ENCODE data around the gene USP43. TPM values are rescaled to one million over a fixed set of nuclear protein-coding genes. Genes with fewer than 3 reads are reported as not detected.
"Not testable (repeated sequence)": the region's sequence is repeated elsewhere in the genome, so short reads cannot be mapped to it uniquely, and the experiment has no call there.

Gene USP43
- total RNA-seq, 3 donors from 2014 or later (not counting 1 experiment from before 2014, with no cell fraction given) = 3.0 to 9.3 (median 4.2) TPM

- H3K4me3 ChIP-seq (ENCODE audit: low read length) = no peak overlapping the region
- Mint-ChIP-seq H3K9me3 (no peaks in the 10 kb centered on the region), H3K27me3 (ENCODE audit: low read depth in 2 of 2) (peaks cover 13 to 17% of the 10 kb centered on the region in 2 donors), H3K4me3 (no peak overlapping the region), H3K27ac (no peak overlapping the region), H3K36me3 (no peaks in the 10 kb centered on the region), H3K4me1 (no peaks in the 10 kb centered on the region)
- ATAC-seq (no peak), DNase-seq (no peak)
- H3K36me3 ChIP-seq (ENCODE audit: control insufficient read depth, insufficient read depth, low read length) = no peaks in the 10 kb centered on the region
- intact Hi-C loops (cut with micrococcal nuclease) = no loop called here
- H3K4me1 ChIP-seq (ENCODE audit: control insufficient read depth, insufficient read depth, low read length) = no peaks in the 10 kb centered on the region
- 94% methylated on average over 6 of the region's 6 CpGs for WGBS (ENCODE audit: insufficient coverage)
- no peaks in the 10 kb centered on the region for H3K9me3 ChIP-seq (ENCODE audit: control insufficient read depth, insufficient read depth, low read length)
- H3K27ac ChIP-seq (ENCODE audit: low read length) = no peak overlapping the region
- peaks cover 2% of the 10 kb centered on the region for H3K27me3 ChIP-seq (ENCODE audit: control insufficient read depth, insufficient read depth, low read length)
- no peak for TF ChIP-seq CTCF (IDR thresholded peaks at IDR 0.05)
Measured at GRCh38 chr17:9635340-9635739, 10.0 kb upstream of the USP43 start.

- H3K36me3 Mint-ChIP-seq = no peaks in the 10 kb centered on the region
- no peaks in the 10 kb centered on the region for H3K4me1 Mint-ChIP-seq
- intact Hi-C loops (cut with micrococcal nuclease) = no loop called here
Measured at GRCh38 chr17:9636501-9636900, 8.8 kb upstream of the USP43 start.

GRCh38 chr17:9640388-9640787 lies 4.9 kb upstream of the USP43 start:
- H3K27ac ChIP-seq (ENCODE audit: low read length); H3K27ac Mint-ChIP-seq; DNase-seq; H3K27me3 ChIP-seq (ENCODE audit: control insufficient read depth, insufficient read depth, low read length); H3K36me3 ChIP-seq (ENCODE audit: control insufficient read depth, insufficient read depth, low read length); intact Hi-C loops (cut with micrococcal nuclease); H3K27me3 Mint-ChIP-seq (ENCODE audit: low read depth in 2 of 2); H3K4me1 ChIP-seq (ENCODE audit: control insufficient read depth, insufficient read depth, low read length); H3K4me1 Mint-ChIP-seq; H3K36me3 Mint-ChIP-seq; H3K4me3 Mint-ChIP-seq; H3K4me3 ChIP-seq (ENCODE audit: low read length); H3K9me3 Mint-ChIP-seq; ATAC-seq; H3K9me3 ChIP-seq (ENCODE audit: control insufficient read depth, insufficient read depth, low read length): not testable (repeated sequence)
- whole genome bisulfite sequencing (ENCODE audit: insufficient coverage) = 97% methylated on average over 3 of the region's 5 CpGs

More at GRCh38 chr17:9636501-9636900, 8.8 kb upstream of the USP43 start:
- Histone ChIP-seq H3K4me1 (ENCODE audit: control insufficient read depth, insufficient read depth, low read length) (no peaks in the 10 kb centered on the region), H3K27me3 (ENCODE audit: control insufficient read depth, insufficient read depth, low read length) (peaks cover 2% of the 10 kb centered on the region), H3K9me3 (ENCODE audit: control insufficient read depth, insufficient read depth, low read length) (no peaks in the 10 kb centered on the region), H3K27ac (ENCODE audit: low read length) (no peak overlapping the region), H3K4me3 (ENCODE audit: low read length) (no peak overlapping the region), H3K36me3 (ENCODE audit: control insufficient read depth, insufficient read depth, low read length) (no peaks in the 10 kb centered on the region)
- no peak for TF ChIP-seq CTCF (IDR thresholded peaks at IDR 0.05)
- no peak for DNase-seq
- Mint-ChIP-seq H3K4me3 (no peak overlapping the region), H3K27me3 (ENCODE audit: low read depth in 2 of 2) (peaks cover 12 to 13% of the 10 kb centered on the region in 2 donors), H3K9me3 (no peaks in the 10 kb centered on the region), H3K27ac (no peak overlapping the region)
- ATAC-seq = no peak
- 90% methylated on average over 10 of the region's 12 CpGs for WGBS (ENCODE audit: insufficient coverage)

- peaks cover 0 to 20% of the 10 kb centered on the region in 2 donors for H3K27me3 Mint-ChIP-seq (ENCODE audit: low read depth in 2 of 2)
Measured at GRCh38 chr17:9643611-9644010, 1.7 kb upstream of the USP43 start.

More at GRCh38 chr17:9643611-9644010, 1.7 kb upstream of the USP43 start:
- no peak for TF ChIP-seq CTCF (IDR thresholded peaks at IDR 0.05)
- Histone ChIP-seq H3K4me1 (ENCODE audit: control insufficient read depth, insufficient read depth, low read length) (peaks cover 20% of the 10 kb centered on the region), H3K9me3 (ENCODE audit: control insufficient read depth, insufficient read depth, low read length) (no peaks in the 10 kb centered on the region), H3K27me3 (ENCODE audit: control insufficient read depth, insufficient read depth, low read length) (peaks cover 11% of the 10 kb centered on the region), H3K27ac (ENCODE audit: low read length) (no peak overlapping the region), H3K4me3 (ENCODE audit: low read length) (no peak overlapping the region), H3K36me3 (ENCODE audit: control insufficient read depth, insufficient read depth, low read length) (no peaks in the 10 kb centered on the region)
- WGBS (ENCODE audit: insufficient coverage) = 96% methylated on average over 5 of the region's 5 CpGs
- no peak for DNase-seq
- intact Hi-C loops (cut with micrococcal nuclease) = no loop called here
- H3K4me3 Mint-ChIP-seq = peak overlapping the region; percentile 71
- H3K36me3 Mint-ChIP-seq = no peaks in the 10 kb centered on the region
- peaks cover 16 to 20% of the 10 kb centered on the region in 2 donors for H3K4me1 Mint-ChIP-seq
- ATAC-seq = no peak
- H3K9me3 Mint-ChIP-seq = no peaks in the 10 kb centered on the region
- H3K27ac Mint-ChIP-seq = no peak overlapping the region
